ENCODE data around the gene AGAP2.
A peak's percentile ranks its signal among the peaks of the same experiment; 100 is the strongest.

DNA sequence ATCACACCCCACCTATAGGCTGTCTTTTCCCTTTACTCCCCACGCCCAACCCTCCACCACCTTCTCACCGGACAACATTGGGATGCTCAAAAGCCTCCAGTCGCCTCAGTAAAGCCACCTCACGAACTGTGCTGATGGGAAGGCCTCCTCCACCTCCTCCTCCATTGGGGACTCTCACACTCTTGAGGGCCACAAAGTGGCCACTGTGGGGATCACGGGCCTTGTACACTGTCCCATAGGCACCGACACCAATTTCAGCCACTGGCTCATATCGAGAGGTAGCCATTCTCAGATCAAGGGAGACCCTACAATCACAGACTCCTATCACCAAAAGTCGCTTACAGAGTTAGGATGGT, 12.9 kb upstream of the AGAP2 start:
- TF ChIP-seq ZNF704 (tag by site-specific recombination; IDR thresholded peaks at IDR 0.05) (no peak), PRDM4 (tag by site-specific recombination; IDR thresholded peaks at IDR 0.05) (no peak), ZBTB17 (tag by site-specific recombination; IDR thresholded peaks at IDR 0.05) (no peak), ZNF223 (tag by site-specific recombination; IDR thresholded peaks at IDR 0.05) (no peak), CTCF (tag by site-specific recombination; IDR thresholded peaks at IDR 0.05) (peak; percentile 4; the same call in 1 of the 2 replicates), ZNF629 (tag by site-specific recombination; IDR thresholded peaks at IDR 0.05) (no peak)
- TF ChIP-seq, protein P1, sequence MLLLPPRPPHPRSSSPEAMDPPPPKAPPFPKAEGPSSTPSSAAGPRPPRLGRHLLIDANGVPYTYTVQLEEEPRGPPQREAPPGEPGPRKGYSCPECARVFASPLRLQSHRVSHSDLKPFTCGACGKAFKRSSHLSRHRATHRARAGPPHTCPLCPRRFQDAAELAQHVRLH (tag by site-specific recombination; IDR thresholded peaks at IDR 0.05), result no peak
